ENCODE measurements around the gene SGSM1.

DNA sequence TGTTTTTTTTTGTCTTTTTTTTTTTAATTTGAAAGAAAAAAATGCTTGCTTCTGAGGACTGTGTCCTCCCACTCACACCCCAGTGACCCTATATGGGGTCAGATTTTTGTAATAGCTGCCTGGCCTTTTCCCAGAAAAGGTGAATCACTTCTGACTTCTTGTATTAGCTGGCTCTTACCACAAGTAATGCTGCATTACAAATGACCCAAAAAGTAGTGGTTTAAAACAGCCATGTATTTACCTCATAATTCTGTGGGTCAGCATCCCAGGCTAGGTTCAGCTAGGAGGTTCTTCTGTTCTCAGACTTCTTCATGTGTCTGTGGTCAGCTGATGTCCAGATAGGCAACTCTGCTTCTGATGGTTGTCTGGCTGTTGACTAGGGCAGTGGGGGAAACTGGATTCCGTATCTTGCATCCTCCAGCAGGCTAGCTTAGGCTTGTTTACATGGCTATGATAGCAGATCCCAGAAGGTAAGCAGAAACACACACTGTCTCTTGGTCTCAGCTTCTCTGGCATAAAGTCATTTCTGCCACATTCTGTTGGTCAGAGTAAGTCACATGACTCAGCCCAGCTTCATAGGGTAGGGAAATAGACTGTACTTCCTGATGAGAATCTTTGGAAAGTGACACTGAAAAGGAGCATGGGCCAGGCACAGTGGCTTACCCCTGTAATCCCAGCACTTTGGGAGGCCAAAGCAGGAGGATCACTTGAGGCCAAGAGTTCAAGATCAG is 121.0 kb downstream of the SGSM1 start:
- TF ChIP-seq CTCF (conservative IDR thresholded peaks at IDR 0.05; ENCODE audit: low read length): no peak
- no peak for TF ChIP-seq EZH2phosphoT487 (IDR thresholded peaks at IDR 0.05; ENCODE audit: borderline replicate concordance)
